Glutamatergic neuron (in vitro differentiated cells): Measurements from ENCODE around the gene ALDH7A1. TPM values are rescaled to one million over a fixed set of nuclear protein-coding genes. Genes with fewer than 3 reads are reported as not detected.

Experiments
- DNase-seq: peaks from one replicate; pipeline ENCODE4 v3.0.0; 2022
- H3K27ac Mint-ChIP-seq: one replicate; pipeline ENCODE4 v1.8.0; 2020; ENCODE audit warnings: mild to moderate bottlenecking, mixed read lengths, inconsistent platforms; ENCODE audit not compliant: unreplicated experiment
- H3K27me3 Mint-ChIP-seq: one replicate; pipeline ENCODE4 v1.8.0; 2020; ENCODE audit warnings: mild to moderate bottlenecking, moderate library complexity, mixed read lengths, inconsistent platforms; ENCODE audit not compliant: unreplicated experiment
- H3K36me3 Mint-ChIP-seq: one replicate; pipeline ENCODE4 v1.8.0; 2020; ENCODE audit warnings: mild to moderate bottlenecking, mixed read lengths, inconsistent platforms; ENCODE audit not compliant: unreplicated experiment
- H3K4me1 Mint-ChIP-seq: one replicate; pipeline ENCODE4 v1.8.0; 2020; ENCODE audit warnings: mild to moderate bottlenecking, low read depth, mixed read lengths, inconsistent platforms; ENCODE audit not compliant: unreplicated experiment
- H3K4me3 Mint-ChIP-seq: one replicate; pipeline ENCODE4 v1.8.0; 2020; ENCODE audit warnings: mild to moderate bottlenecking, mixed read lengths, inconsistent platforms; ENCODE audit not compliant: unreplicated experiment
- H3K9me3 Mint-ChIP-seq: one replicate; pipeline ENCODE4 v1.8.0; 2020; ENCODE audit warnings: mild to moderate bottlenecking, moderate library complexity, mixed read lengths, inconsistent platforms; ENCODE audit not compliant: unreplicated experiment
- total RNA-seq: library from RNA; stranded (reverse); fragmentation: NEBNext Ultra II Directional; extraction: Animal tissue kit (Norgen Biotek cat#: 25700); gene quantifications from one replicate; pipeline ENCODE4 v1.2.1, GENCODE V29; 2021; ENCODE audit not compliant: unreplicated experiment
- TF ChIP-seq, protein P1 (sequence below): fragments of 200-600 bp; sonication (generic); IDR thresholded peaks from one replicate; pipeline ENCODE4 v1.5.0; 2021; ENCODE audit not compliant: partially characterized antibody, unreplicated experiment

ALDH7A1 gene
- total RNA-seq, 1 donor from 2014 or later: 85.9 TPM

DNA sequence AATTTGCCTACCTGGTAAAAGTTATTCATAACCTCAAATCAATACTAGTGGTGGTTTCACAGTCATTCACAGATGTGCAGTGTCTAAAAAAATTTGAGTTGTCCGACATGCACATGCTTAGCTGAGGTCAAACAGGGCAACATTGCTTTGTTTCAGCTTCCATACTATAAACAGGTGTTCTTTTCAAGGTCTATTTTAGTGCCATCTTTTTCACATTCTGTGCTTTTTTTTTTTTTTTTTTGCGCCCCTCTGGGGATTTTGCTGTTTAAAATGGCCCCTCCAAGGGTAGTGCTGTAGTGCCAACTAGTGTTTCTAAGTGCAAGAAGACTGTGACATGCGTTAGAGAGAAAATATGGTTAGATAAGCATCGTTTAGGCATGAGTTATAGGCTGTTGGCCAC, 20.3 kb upstream of the ALDH7A1 start:
- TF ChIP-seq, protein P1, sequence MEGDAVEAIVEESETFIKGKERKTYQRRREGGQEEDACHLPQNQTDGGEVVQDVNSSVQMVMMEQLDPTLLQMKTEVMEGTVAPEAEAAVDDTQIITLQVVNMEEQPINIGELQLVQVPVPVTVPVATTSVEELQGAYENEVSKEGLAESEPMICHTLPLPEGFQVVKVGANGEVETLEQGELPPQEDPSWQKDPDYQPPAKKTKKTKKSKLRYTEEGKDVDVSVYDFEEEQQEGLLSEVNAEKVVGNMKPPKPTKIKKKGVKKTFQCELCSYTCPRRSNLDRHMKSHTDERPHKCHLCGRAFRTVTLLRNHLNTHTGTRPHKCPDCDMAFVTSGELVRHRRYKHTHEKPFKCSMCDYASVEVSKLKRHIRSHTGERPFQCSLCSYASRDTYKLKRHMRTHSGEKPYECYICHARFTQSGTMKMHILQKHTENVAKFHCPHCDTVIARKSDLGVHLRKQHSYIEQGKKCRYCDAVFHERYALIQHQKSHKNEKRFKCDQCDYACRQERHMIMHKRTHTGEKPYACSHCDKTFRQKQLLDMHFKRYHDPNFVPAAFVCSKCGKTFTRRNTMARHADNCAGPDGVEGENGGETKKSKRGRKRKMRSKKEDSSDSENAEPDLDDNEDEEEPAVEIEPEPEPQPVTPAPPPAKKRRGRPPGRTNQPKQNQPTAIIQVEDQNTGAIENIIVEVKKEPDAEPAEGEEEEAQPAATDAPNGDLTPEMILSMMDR: no peak
- no peak overlapping the region for H3K4me3 Mint-ChIP-seq
- no peak for DNase-seq
- no peak overlapping the region for H3K27ac Mint-ChIP-seq
- H3K9me3 Mint-ChIP-seq: no peaks in the 10 kb centered on the region
- peaks cover 4% of the 10 kb centered on the region for H3K27me3 Mint-ChIP-seq
- no peaks in the 10 kb centered on the region for H3K4me1 Mint-ChIP-seq
- no peaks in the 10 kb centered on the region for H3K36me3 Mint-ChIP-seq

DNA sequence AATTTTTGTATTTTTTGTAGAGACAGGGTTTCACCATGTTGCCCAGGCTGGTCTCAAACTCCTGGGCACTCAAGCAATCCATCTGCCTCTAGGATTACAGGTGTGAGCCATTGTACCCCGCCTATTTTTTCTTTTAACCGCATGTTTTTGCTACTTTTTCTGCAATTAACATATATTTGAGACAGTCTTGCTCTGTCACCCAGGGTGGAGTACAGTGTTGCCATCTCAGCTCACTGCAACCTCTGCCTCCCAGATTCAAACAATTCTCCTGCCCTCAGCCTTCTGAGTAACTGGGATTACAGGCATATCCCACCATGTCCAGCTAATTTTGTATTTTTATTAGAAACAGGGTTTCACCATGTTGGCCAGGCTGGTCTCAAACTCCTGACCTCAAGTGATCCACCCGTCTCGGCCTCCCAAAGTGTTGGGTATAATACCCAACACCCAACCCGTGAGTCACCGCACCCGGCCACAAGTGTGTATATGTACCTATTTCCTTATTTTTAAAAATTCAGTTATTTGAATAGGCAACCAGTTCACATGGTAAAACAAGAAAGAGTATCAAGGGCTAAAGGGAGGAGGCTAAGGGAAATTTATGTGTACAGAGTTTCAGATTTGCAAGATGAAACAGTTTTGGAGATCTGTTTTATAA, 19.0 kb upstream of the ALDH7A1 start:
- H3K27me3 Mint-ChIP-seq: peaks cover 4% of the 10 kb centered on the region
- TF ChIP-seq, protein P1: no peak
- DNase-seq: no peak
- H3K27ac Mint-ChIP-seq: no peak overlapping the region
- peaks cover 2% of the 10 kb centered on the region for H3K9me3 Mint-ChIP-seq
- H3K36me3 Mint-ChIP-seq: no peaks in the 10 kb centered on the region
- no peak overlapping the region for H3K4me3 Mint-ChIP-seq
- H3K4me1 Mint-ChIP-seq: no peaks in the 10 kb centered on the region

DNA sequence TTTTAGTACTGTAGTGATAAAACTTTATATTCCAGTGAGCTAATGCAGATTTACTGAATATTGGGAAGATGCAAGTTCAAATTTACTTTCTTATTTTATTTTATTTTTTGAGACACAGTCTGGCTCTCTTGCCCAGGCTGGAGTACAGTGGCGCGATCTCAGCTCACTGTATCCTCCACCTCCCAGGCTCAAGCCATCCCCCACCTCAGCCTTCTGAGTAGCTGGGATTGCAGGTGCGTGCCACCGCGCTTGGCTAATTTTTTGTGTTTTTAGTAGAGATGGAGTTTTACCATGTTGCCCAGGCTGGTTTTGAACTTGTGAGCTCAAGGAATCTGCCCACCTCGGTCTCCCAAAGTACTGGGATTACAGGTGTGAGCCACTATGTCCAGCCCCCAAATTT, 15.6 kb upstream of the ALDH7A1 start:
- no peak overlapping the region for H3K27ac Mint-ChIP-seq
- peaks cover 2% of the 10 kb centered on the region for H3K9me3 Mint-ChIP-seq
- no peak overlapping the region for H3K4me3 Mint-ChIP-seq
- peaks cover 4% of the 10 kb centered on the region for H3K27me3 Mint-ChIP-seq
- TF ChIP-seq, protein P1: no peak
- no peak for DNase-seq
- H3K36me3 Mint-ChIP-seq: no peaks in the 10 kb centered on the region
- H3K4me1 Mint-ChIP-seq: peaks cover 2% of the 10 kb centered on the region

DNA sequence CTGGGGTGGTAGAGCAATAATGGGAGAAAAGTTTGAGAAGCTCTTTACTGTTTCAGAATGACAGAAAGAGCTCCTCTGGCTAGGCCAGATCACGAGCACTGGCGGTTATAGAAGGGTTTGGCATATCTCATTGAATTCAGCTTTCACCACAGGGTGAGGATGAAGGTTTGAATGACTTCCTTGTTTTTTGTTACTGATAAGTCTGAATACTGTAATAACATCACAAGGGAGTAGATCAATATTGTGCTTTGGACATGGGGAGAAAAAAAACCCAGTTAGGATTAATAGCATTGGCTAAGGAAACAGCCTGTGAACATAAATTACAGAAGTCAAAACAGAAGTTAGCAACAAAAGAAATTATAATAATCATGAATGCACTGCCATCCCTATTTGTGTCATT, 15.1 kb upstream of the ALDH7A1 start:
- Mint-ChIP-seq H3K36me3 (no peaks in the 10 kb centered on the region), H3K27ac (no peak overlapping the region), H3K4me3 (no peak overlapping the region), H3K4me1 (peaks cover 2% of the 10 kb centered on the region), H3K27me3 (peaks cover 4% of the 10 kb centered on the region), H3K9me3 (peaks cover 2% of the 10 kb centered on the region)
- no peak for DNase-seq
- TF ChIP-seq, protein P1: no peak

DNA sequence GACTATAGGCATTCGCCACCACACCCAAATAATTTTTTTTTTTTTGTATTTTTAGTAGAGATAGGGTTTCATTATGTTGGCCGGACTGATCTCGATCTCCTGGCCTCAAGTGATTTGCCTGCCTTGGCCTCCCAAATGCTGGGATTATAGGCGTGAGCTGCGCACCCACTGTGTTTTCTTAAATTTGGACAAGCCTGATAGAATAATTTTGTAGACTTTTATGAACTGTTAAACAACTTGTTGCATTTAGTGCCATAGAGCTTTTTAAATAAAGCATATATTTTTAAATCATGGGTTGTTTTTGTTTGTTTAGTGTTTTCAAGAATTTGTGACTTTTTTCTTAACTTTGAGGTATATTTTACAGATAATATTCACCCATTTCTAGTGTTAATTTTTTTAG, 10.5 kb upstream of the ALDH7A1 start:
- DNase-seq: no peak
- H3K4me1 Mint-ChIP-seq: peaks cover 3% of the 10 kb centered on the region
- H3K9me3 Mint-ChIP-seq: peaks cover 4% of the 10 kb centered on the region
- no peaks in the 10 kb centered on the region for H3K36me3 Mint-ChIP-seq
- no peak overlapping the region for H3K4me3 Mint-ChIP-seq
- no peak overlapping the region for H3K27ac Mint-ChIP-seq
- peaks cover 4% of the 10 kb centered on the region for H3K27me3 Mint-ChIP-seq
- TF ChIP-seq, protein P1: no peak
